HepG2 (cell line): ENCODE data around the gene EPN2. TPM values are rescaled to one million over a fixed set of nuclear protein-coding genes. Genes with fewer than 3 reads are reported as not detected.

ENCODE experiments used
- ATAC-seq: fragments of 200-7000 bp; cut with Tn5 transposase; 3 replicates; pipeline ENCODE4 v1.9.1; 2020; ENCODE audit warnings: mild to moderate bottlenecking, moderate library complexity
- BruUV-seq: library from RNA; stranded (reverse); fragments of 400-500 nt; replicated peaks from 2 replicates; lab custom pipeline; 2021; lab: Mats Ljungman, UMichigan
- CTCF ChIA-PET: fragments of 300-600 bp; formaldehyde crosslinking; extraction: SDS; loops from one replicate; lab custom pipeline; 2021; ENCODE audit warnings: low total read pairs, inconsistent platforms, low intra/inter-chr PET ratio; lab: Yijun Ruan, JAX
- POLR2A ChIA-PET: fragments of 350-600 bp; sonication (Branson Sonifier 250); formaldehyde crosslinking; loops from one replicate; lab custom pipeline; 2020; ENCODE audit warnings: antibody characterized with exemption, inconsistent platforms; lab: Yijun Ruan, JAX
- DNase-seq: peaks from one replicate; pipeline ENCODE4 v3.0.0-alpha.2; 2015; ENCODE audit warnings: low spot score
- FAIRE-seq: peaks from 3 replicates; lab custom pipeline; 2011; peaks lifted over from hg19 to GRCh38; lab: Jason Lieb, UNC
- H2AFZ ChIP-seq: one replicate; pipeline ENCODE4 v1.6.1; 2011; ENCODE audit warnings: low read length, inconsistent platforms
- H3K27ac ChIP-seq: fragments of 300-600 bp; 3 replicates; pipeline ENCODE4 v1.8.0; 2011; ENCODE audit warnings: mixed run types, mild to moderate bottlenecking, mixed read lengths, low read length, inconsistent platforms; ENCODE audit not compliant: insufficient read depth; ENCODE audit errors: extremely low read length
- H3K27me3 ChIP-seq, 2 experiments: fragments of 200-600 bp in 1 of 2; 2 replicates in 1 of 2; 3 replicates in 1 of 2; pipeline versions ENCODE4 v1.6.0 to v1.8.0; 2011; ENCODE audit warnings: low read length in 2 of 2, mild to moderate bottlenecking in 2 of 2, moderate library complexity in 2 of 2, inconsistent platforms in 1 of 2; ENCODE audit not compliant: insufficient read depth in 2 of 2, control insufficient read depth in 1 of 2
- H3K36me3 ChIP-seq, 2 experiments: fragments of 200-600 bp in 1 of 2; replicated peaks in 1 of 2; 2 replicates in 1 of 2; 3 replicates in 1 of 2; pipeline versions ENCODE4 v1.5.1 to v1.8.0; 2011; ENCODE audit warnings: low read length in 2 of 2, inconsistent platforms in 1 of 2; ENCODE audit not compliant: insufficient read depth in 2 of 2, control insufficient read depth in 1 of 2
- H3K4me1 ChIP-seq: 2 replicates; pipeline ENCODE4 v1.5.1; 2012; ENCODE audit warnings: low read length, inconsistent platforms; ENCODE audit not compliant: insufficient read depth
- H3K4me2 ChIP-seq: 2 replicates; pipeline ENCODE4 v1.6.0; 2011; ENCODE audit warnings: low read depth, low read length, inconsistent platforms
- H3K4me3 ChIP-seq, 3 experiments: fragments of 200-600 bp in 1 of 3; sonication (generic), shearing (Covaris generic) in 1 of 3; replicated peaks in 1 of 3; 2 replicates each; pipeline ENCODE4 v1.5.1; 2011 to 2016; ENCODE audit warnings: low read length in 3 of 3, inconsistent platforms in 2 of 3, low read depth in 2 of 3, mild to moderate bottlenecking in 2 of 3, control low read depth in 1 of 3, mixed read lengths in 1 of 3; ENCODE audit not compliant: insufficient read depth in 1 of 3
- H3K79me2 ChIP-seq: one replicate; pipeline ENCODE4 v1.6.1; 2011; ENCODE audit warnings: low read length, inconsistent platforms; ENCODE audit not compliant: insufficient read depth
- H3K9ac ChIP-seq: 2 replicates; pipeline ENCODE4 v1.6.0; 2011; ENCODE audit warnings: mild to moderate bottlenecking, low read depth, low read length, inconsistent platforms; ENCODE audit not compliant: insufficient read depth
- H3K9me3 ChIP-seq: 2 replicates; pipeline ENCODE4 v1.5.1; 2012; ENCODE audit warnings: mild to moderate bottlenecking, low read length
- H4K20me1 ChIP-seq: 2 replicates; pipeline ENCODE4 v1.6.0; 2011; ENCODE audit warnings: inconsistent platforms, mild to moderate bottlenecking, low read length, moderate library complexity; ENCODE audit not compliant: insufficient read depth
- ETV5 ChIP-seq: IDR thresholded peaks from 2 replicates; pipeline ENCODE4 v1.6.1; 2018; ENCODE audit warnings: missing biosample characterization, missing genetic modification reagents, inconsistent platforms, borderline replicate concordance
- JDP2 ChIP-seq: sonication (generic); formaldehyde crosslinking; IDR thresholded peaks from 2 replicates; pipeline ENCODE4 v1.8.1; 2022; ENCODE audit warnings: missing genetic modification reagents, borderline replicate concordance
- MEIS1 ChIP-seq: sonication (generic); formaldehyde crosslinking; IDR thresholded peaks from 2 replicates; pipeline ENCODE4 v1.9.0; 2021; ENCODE audit warnings: mild to moderate bottlenecking, missing genetic modification reagents, moderate library complexity, borderline replicate concordance
- SNRNP70 ChIP-seq: fragments of 200-400 bp; formaldehyde crosslinking; IDR thresholded peaks from 2 replicates; pipeline ENCODE4 v1.6.1; 2017; ENCODE audit warnings: mild to moderate bottlenecking, low read depth, low read length, moderate library complexity
- SRF ChIP-seq: IDR thresholded peaks from 2 replicates; pipeline ENCODE4 v1.6.1; 2011; ENCODE audit warnings: mild to moderate bottlenecking, low read depth, low read length, moderate library complexity
- TAF1 ChIP-seq: sonication (generic); formaldehyde crosslinking; IDR thresholded peaks from 2 replicates; pipeline ENCODE4 v1.4.0; 2020; ENCODE audit warnings: missing genetic modification reagents
- ZBTB7A ChIP-seq: sonication (generic); formaldehyde crosslinking; IDR thresholded peaks from 2 replicates; pipeline ENCODE4 v1.8.0; 2022; ENCODE audit warnings: mild to moderate bottlenecking, missing genetic modification reagents
- ZNF101 ChIP-seq: sonication (generic); formaldehyde crosslinking; IDR thresholded peaks from 2 replicates; pipeline ENCODE4 v1.4.0; 2020; ENCODE audit warnings: mild to moderate bottlenecking, low read depth, missing genetic modification reagents, borderline replicate concordance
- ZNF326 ChIP-seq: sonication (generic); formaldehyde crosslinking; IDR thresholded peaks from 2 replicates; pipeline ENCODE4 v1.4.0; 2020; ENCODE audit warnings: missing genetic modification reagents, borderline replicate concordance
- ZNF792 ChIP-seq: IDR thresholded peaks from 2 replicates; pipeline ENCODE4 v1.6.1; 2016
- ZSCAN21 ChIP-seq: sonication (generic); formaldehyde crosslinking; IDR thresholded peaks from 2 replicates; pipeline ENCODE4 v1.8.0; 2022; ENCODE audit warnings: mild to moderate bottlenecking, missing genetic modification reagents, moderate library complexity, borderline replicate concordance
- WGBS: methylation state at CpG from one replicate; pipeline ENCODE4 v1.1.6; 2017; ENCODE audit warnings: low lambda C conversion rate; 5-methylcytosine and 5-hydroxymethylcytosine counted together
- in situ Hi-C: cut with HindIII; loops from 2 replicates; pipeline ENCODE4 v1.10.0; 2017; ENCODE audit warnings: low pct_unique_long_range_greater_than_20kb; ENCODE audit not compliant: extremely low pct_ligation_motif_present
- intact Hi-C: fragments of 100-400 bp; cut with micrococcal nuclease; formaldehyde crosslinking; loops from one replicate; pipeline ENCODE4 v1.10.0; 2022; ENCODE audit not compliant: unreplicated experiment
- polyA plus RNA-seq, 8 experiments: library from polyadenylated mRNA; depleted of rRNA in 3 of 8; stranded (reverse) in 7 of 8; unstranded in 1 of 8; fragments of >200 nt; fragmentation: Illumina TruSeq in 4 of 8; extraction: Trizol in 4 of 8; gene quantifications; 2 replicates each; pipeline versions ENCODE4 v1.2.1 to v1.2.3, GENCODE V29; 2011 to 2016; ENCODE audit warnings: low read depth in 4 of 8, missing spikeins in 1 of 8, mixed read lengths in 1 of 8; ENCODE audit not compliant: insufficient read depth in 1 of 8
- total RNA-seq, 5 experiments: library from RNA; depleted of rRNA; stranded (reverse); fragments of >200 nt; fragmentation: Illumina TruSeq; extraction: Trizol; gene quantifications; 2 replicates each; pipeline ENCODE4 v1.2.3, GENCODE V29; 2016; ENCODE audit warnings: low read depth in 1 of 5
- TF ChIP-seq, protein P1 (sequence below): sonication (generic); formaldehyde crosslinking; IDR thresholded peaks from 2 replicates; pipeline ENCODE4 v1.5.0; 2020; ENCODE audit warnings: missing genetic modification reagents
- TF ChIP-seq, protein P2 (sequence below): sonication (generic); formaldehyde crosslinking; IDR thresholded peaks from 2 replicates; pipeline ENCODE4 v1.4.0; 2020; ENCODE audit warnings: missing genetic modification reagents, borderline replicate concordance
- TF ChIP-seq, protein P3 (sequence below): sonication (generic); formaldehyde crosslinking; IDR thresholded peaks from 2 replicates; pipeline ENCODE4 v1.5.0; 2020; ENCODE audit warnings: missing genetic modification reagents
- TF ChIP-seq, protein P4 (sequence below): fragments of 450-650 bp; IDR thresholded peaks from 2 replicates; pipeline ENCODE4 v1.6.1; 2016
- TF ChIP-seq, protein P5 (sequence below): sonication (generic); formaldehyde crosslinking; IDR thresholded peaks from 2 replicates; pipeline ENCODE4 v1.4.0; 2020; ENCODE audit warnings: missing genetic modification reagents, borderline replicate concordance

The EPN2 gene
- total and polyA plus RNA-seq, 2 of the 13 experiments (the other 11 are each of a cell fraction or from before 2014, with no cell fraction given) = 7.8 to 19.2 TPM

DNA sequence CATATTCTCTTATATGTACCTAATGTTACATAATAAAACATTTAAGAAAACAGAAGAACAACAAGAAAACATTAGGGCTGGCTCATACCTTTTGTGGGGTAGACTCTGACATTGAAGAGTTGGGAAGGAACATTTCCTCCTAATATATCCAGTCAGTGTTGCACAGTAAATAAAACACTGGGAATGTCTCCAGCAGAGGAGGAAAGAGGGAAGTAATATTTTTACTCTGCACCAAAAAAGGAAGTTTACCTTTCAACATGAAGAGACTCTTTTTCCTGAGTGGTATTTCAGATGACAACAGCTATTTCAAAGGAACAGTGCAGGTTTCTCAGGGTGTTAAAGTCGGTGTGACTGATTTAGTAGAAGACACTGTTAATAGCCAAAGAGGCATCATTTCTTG is 31.9 kb downstream of the EPN2 start:
- BruUV-seq = no TSS peak
- FAIRE-seq = no peak
- Histone ChIP-seq H2AFZ (no peak overlapping the region), H3K27me3 (no peaks in the 10 kb centered on the region), H3K79me2 (no peaks in the 10 kb centered on the region), H3K9ac (no peak overlapping the region), H3K9me3 (no peaks in the 10 kb centered on the region), H3K4me1 (peaks cover 46% of the 10 kb centered on the region), H4K20me1 (peaks cover 9% of the 10 kb centered on the region), H3K4me3 (no peak overlapping the region), H3K36me3 (no peaks in the 10 kb centered on the region; a peak in 1 of 5 replicates), H3K4me2 (no peak overlapping the region), H3K27ac (no peak overlapping the region)
- in situ Hi-C loops = no loop called here
- intact Hi-C loops = no loop called here
- no peak for ATAC-seq
- no peak for DNase-seq
- POLR2A ChIA-PET = no interaction called here
- CTCF ChIA-PET = no interaction called here
- 58% methylated on average over 1 of the region's 1 CpG for WGBS
- TF ChIP-seq MEIS1 (CRISPR knock-in tag) = no peak
- TF ChIP-seq, protein P1, sequence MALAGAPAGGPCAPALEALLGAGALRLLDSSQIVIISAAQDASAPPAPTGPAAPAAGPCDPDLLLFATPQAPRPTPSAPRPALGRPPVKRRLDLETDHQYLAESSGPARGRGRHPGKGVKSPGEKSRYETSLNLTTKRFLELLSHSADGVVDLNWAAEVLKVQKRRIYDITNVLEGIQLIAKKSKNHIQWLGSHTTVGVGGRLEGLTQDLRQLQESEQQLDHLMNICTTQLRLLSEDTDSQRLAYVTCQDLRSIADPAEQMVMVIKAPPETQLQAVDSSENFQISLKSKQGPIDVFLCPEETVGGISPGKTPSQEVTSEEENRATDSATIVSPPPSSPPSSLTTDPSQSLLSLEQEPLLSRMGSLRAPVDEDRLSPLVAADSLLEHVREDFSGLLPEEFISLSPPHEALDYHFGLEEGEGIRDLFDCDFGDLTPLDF (CRISPR knock-in tag) = no peak
- no peak for TF ChIP-seq ZNF101 (CRISPR knock-in tag)
- no peak for TF ChIP-seq SRF
- TF ChIP-seq, protein P2, sequence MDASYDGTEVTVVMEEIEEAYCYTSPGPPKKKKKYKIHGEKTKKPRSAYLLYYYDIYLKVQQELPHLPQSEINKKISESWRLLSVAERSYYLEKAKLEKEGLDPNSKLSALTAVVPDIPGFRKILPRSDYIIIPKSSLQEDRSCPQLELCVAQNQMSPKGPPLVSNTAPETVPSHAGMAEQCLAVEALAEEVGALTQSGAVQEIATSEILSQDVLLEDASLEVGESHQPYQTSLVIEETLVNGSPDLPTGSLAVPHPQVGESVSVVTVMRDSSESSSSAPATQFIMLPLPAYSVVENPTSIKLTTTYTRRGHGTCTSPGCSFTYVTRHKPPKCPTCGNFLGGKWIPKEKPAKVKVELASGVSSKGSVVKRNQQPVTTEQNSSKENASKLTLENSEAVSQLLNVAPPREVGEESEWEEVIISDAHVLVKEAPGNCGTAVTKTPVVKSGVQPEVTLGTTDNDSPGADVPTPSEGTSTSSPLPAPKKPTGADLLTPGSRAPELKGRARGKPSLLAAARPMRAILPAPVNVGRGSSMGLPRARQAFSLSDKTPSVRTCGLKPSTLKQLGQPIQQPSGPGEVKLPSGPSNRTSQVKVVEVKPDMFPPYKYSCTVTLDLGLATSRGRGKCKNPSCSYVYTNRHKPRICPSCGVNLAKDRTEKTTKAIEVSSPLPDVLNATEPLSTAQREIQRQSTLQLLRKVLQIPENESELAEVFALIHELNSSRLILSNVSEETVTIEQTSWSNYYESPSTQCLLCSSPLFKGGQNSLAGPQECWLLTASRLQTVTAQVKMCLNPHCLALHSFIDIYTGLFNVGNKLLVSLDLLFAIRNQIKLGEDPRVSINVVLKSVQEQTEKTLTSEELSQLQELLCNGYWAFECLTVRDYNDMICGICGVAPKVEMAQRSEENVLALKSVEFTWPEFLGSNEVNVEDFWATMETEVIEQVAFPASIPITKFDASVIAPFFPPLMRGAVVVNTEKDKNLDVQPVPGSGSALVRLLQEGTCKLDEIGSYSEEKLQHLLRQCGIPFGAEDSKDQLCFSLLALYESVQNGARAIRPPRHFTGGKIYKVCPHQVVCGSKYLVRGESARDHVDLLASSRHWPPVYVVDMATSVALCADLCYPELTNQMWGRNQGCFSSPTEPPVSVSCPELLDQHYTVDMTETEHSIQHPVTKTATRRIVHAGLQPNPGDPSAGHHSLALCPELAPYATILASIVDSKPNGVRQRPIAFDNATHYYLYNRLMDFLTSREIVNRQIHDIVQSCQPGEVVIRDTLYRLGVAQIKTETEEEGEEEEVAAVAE (CRISPR knock-in tag) = no peak
- no peak for TF ChIP-seq ZSCAN21 (CRISPR knock-in tag)
- TF ChIP-seq ETV5 (CRISPR knock-in tag) = no peak
- TF ChIP-seq, protein P3, sequence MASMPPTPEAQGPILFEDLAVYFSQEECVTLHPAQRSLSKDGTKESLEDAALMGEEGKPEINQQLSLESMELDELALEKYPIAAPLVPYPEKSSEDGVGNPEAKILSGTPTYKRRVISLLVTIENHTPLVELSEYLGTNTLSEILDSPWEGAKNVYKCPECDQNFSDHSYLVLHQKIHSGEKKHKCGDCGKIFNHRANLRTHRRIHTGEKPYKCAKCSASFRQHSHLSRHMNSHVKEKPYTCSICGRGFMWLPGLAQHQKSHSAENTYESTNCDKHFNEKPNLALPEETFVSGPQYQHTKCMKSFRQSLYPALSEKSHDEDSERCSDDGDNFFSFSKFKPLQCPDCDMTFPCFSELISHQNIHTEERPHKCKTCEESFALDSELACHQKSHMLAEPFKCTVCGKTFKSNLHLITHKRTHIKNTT (CRISPR knock-in tag) = no peak
- TF ChIP-seq, protein P4, sequence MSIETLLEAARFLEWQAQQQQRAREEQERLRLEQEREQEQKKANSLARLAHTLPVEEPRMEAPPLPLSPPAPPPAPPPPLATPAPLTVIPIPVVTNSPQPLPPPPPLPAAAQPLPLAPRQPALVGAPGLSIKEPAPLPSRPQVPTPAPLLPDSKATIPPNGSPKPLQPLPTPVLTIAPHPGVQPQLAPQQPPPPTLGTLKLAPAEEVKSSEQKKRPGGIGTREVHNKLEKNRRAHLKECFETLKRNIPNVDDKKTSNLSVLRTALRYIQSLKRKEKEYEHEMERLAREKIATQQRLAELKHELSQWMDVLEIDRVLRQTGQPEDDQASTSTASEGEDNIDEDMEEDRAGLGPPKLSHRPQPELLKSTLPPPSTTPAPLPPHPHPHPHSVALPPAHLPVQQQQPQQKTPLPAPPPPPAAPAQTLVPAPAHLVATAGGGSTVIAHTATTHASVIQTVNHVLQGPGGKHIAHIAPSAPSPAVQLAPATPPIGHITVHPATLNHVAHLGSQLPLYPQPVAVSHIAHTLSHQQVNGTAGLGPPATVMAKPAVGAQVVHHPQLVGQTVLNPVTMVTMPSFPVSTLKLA = no peak
- no peak for TF ChIP-seq ZNF792 (CRISPR knock-in tag)
- TF ChIP-seq ZBTB7A = no peak
- TF ChIP-seq ZNF326 (CRISPR knock-in tag) = no peak
- TF ChIP-seq SNRNP70 = no peak
- no peak for TF ChIP-seq TAF1
- TF ChIP-seq, protein P5, sequence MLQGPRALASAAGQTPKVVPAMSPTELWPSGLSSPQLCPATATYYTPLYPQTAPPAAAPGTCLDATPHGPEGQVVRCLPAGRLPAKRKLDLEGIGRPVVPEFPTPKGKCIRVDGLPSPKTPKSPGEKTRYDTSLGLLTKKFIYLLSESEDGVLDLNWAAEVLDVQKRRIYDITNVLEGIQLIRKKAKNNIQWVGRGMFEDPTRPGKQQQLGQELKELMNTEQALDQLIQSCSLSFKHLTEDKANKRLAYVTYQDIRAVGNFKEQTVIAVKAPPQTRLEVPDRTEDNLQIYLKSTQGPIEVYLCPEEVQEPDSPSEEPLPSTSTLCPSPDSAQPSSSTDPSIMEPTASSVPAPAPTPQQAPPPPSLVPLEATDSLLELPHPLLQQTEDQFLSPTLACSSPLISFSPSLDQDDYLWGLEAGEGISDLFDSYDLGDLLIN (CRISPR knock-in tag) = no peak
- TF ChIP-seq JDP2 (CRISPR knock-in tag) = no peak
